HUDEP-2 (cell line): ENCODE data around the gene MGAT5B.

Source experiments
- DNase-seq, 76 experiments: peaks; one replicate each; lab custom pipeline; 2025; ENCODE audit not compliant: unreplicated experiment in 76 of 76; lab: John Stamatoyannopoulos, UW

The MGAT5B gene

GRCh38 chr17:76923491-76923890, 55.3 kb downstream of the MGAT5B start:
- DNase-seq: no peak

- DNase-seq: no peak
These were observed 56.4 kb downstream of the MGAT5B start for GRCh38 chr17:76924345-76925342.

- DNase-seq: no peak
These were observed 57.3 kb downstream of the MGAT5B start for GRCh38 chr17:76925441-76925891.

- DNase-seq: no peak
These were observed 58.1 kb downstream of the MGAT5B start for GRCh38 chr17:76926237-76926866.

GRCh38 chr17:76927577-76927976, 59.4 kb downstream of the MGAT5B start:
- no peak for DNase-seq

- DNase-seq: no peak
These were observed 59.8 kb downstream of the MGAT5B start for GRCh38 chr17:76927982-76928381.

- DNase-seq: no peak
These were observed 60.9 kb downstream of the MGAT5B start for GRCh38 chr17:76929148-76929547.

GRCh38 chr17:76929601-76930000, 61.4 kb downstream of the MGAT5B start:
- DNase-seq: no peak

GRCh38 chr17:76930107-76930506, 61.9 kb downstream of the MGAT5B start:
- DNase-seq: no peak

- DNase-seq: no peak
These were observed 64.5 kb downstream of the MGAT5B start for GRCh38 chr17:76932402-76933333.

- no peak for DNase-seq
These were observed 66.5 kb downstream of the MGAT5B start for GRCh38 chr17:76934561-76935320.

GRCh38 chr17:76935331-76935730, 67.1 kb downstream of the MGAT5B start:
- no peak for DNase-seq

- no peak for DNase-seq
These were observed 69.0 kb downstream of the MGAT5B start for GRCh38 chr17:76937238-76937637.

- DNase-seq: no peak
These were observed 69.8 kb downstream of the MGAT5B start for GRCh38 chr17:76938009-76938408.

GRCh38 chr17:76940295-76940694, 72.1 kb downstream of the MGAT5B start:
- no peak for DNase-seq

GRCh38 chr17:76940738-76941350, 72.6 kb downstream of the MGAT5B start:
- DNase-seq: peak in 1 of 76 experiments; percentile 22

GRCh38 chr17:76943202-76943601, 75.0 kb downstream of the MGAT5B start:
- no peak for DNase-seq

GRCh38 chr17:76943781-76944213, 75.6 kb downstream of the MGAT5B start:
- DNase-seq: no peak

- no peak for DNase-seq
These were observed 76.3 kb downstream of the MGAT5B start for GRCh38 chr17:76944477-76944876.
